B cell (primary cell): ENCODE results near the gene AFAP1L1.

ENCODE experiments used
- EZH2 ChIP-seq: IDR thresholded peaks from 2 replicates; pipeline ENCODE4 v1.6.1; 2012; ENCODE audit warnings: borderline replicate concordance, low read depth, mild to moderate bottlenecking, moderate library complexity, low read length; ENCODE audit not compliant: insufficient read depth, poor library complexity, severe bottlenecking
- TF ChIP-seq, protein P1 (sequence below): fragments of 200-600 bp; IDR thresholded peaks from one replicate; pipeline ENCODE4 v1.8.0; 2022; ENCODE audit warnings: antibody characterized with exemption, mild to moderate bottlenecking

DNA sequence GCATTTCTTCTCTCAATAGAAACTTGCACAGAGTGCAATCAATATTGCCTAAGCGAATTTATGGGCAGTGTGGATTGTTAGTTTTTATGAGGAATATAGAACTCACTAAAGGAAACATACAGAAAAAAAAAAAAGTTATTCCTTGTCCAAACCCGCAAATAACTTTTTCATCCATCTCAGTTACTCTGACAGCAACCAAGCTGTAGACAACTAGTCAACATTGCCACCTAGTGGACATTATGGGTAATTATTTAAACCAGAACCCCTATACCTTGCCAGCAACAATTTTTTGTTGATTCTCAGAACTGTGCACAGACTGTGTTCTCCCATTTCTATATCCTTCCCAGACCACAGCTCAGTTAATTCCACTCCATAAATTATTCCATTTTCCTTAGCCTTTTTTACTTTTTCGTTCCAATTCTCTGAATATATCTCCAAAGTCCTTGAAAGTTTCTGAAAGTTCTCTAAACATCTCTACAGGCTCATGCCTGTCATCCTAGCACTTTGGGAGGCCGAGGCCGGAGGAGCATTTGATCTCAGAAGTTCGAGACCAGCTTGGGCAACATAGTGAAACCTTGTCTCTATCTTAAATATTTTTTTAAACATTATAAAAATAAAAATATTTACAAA, 2.6 kb upstream of the AFAP1L1 start:
- TF ChIP-seq, protein P1, sequence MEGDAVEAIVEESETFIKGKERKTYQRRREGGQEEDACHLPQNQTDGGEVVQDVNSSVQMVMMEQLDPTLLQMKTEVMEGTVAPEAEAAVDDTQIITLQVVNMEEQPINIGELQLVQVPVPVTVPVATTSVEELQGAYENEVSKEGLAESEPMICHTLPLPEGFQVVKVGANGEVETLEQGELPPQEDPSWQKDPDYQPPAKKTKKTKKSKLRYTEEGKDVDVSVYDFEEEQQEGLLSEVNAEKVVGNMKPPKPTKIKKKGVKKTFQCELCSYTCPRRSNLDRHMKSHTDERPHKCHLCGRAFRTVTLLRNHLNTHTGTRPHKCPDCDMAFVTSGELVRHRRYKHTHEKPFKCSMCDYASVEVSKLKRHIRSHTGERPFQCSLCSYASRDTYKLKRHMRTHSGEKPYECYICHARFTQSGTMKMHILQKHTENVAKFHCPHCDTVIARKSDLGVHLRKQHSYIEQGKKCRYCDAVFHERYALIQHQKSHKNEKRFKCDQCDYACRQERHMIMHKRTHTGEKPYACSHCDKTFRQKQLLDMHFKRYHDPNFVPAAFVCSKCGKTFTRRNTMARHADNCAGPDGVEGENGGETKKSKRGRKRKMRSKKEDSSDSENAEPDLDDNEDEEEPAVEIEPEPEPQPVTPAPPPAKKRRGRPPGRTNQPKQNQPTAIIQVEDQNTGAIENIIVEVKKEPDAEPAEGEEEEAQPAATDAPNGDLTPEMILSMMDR: peak; percentile 80
- no peak for TF ChIP-seq EZH2
